Calu3 (cell line): Measurements from ENCODE around the gene ITGA2. TPM values are rescaled to one million over a fixed set of nuclear protein-coding genes. Genes with fewer than 3 reads are reported as not detected.

Experiments
- BruUV-seq: library from RNA; stranded (reverse); fragments of 400-500 nt; replicated peaks from 2 replicates; lab custom pipeline; 2021; lab: Mats Ljungman, UMichigan
- CTCF ChIA-PET: fragments of 300-600 bp; sonication (Branson Sonifier 250); formaldehyde crosslinking; loops from one replicate; lab custom pipeline; 2022; ENCODE audit warnings: antibody characterized with exemption; lab: Charles Lee
- DNase-seq: peaks from one replicate; pipeline ENCODE4 v3.0.0; 2022
- H3K27ac Mint-ChIP-seq: one replicate; pipeline ENCODE4 v1.8.0; 2022; ENCODE audit warnings: mixed read lengths; ENCODE audit not compliant: unreplicated experiment
- H3K27me3 Mint-ChIP-seq: one replicate; pipeline ENCODE4 v1.8.0; 2022; ENCODE audit warnings: mixed read lengths; ENCODE audit not compliant: unreplicated experiment
- H3K36me3 Mint-ChIP-seq: one replicate; pipeline ENCODE4 v1.8.0; 2022; ENCODE audit warnings: mild to moderate bottlenecking, moderate library complexity, mixed read lengths; ENCODE audit not compliant: insufficient read depth, unreplicated experiment
- H3K4me1 Mint-ChIP-seq: one replicate; pipeline ENCODE4 v1.8.0; 2022; ENCODE audit warnings: mild to moderate bottlenecking, low read depth, mixed read lengths; ENCODE audit not compliant: unreplicated experiment
- H3K4me3 Mint-ChIP-seq: one replicate; pipeline ENCODE4 v1.8.0; 2022; ENCODE audit warnings: mild to moderate bottlenecking, low read depth, moderate library complexity, mixed read lengths; ENCODE audit not compliant: unreplicated experiment
- H3K9me3 Mint-ChIP-seq: one replicate; pipeline ENCODE4 v1.8.0; 2022; ENCODE audit warnings: low read depth, mixed read lengths; ENCODE audit not compliant: unreplicated experiment
- intact Hi-C: fragments of 100-400 bp; cut with micrococcal nuclease; formaldehyde crosslinking; loops from one replicate; pipeline ENCODE4 v1.10.0; 2022; ENCODE audit not compliant: unreplicated experiment
- total RNA-seq: library from RNA; stranded (reverse); gene quantifications from 2 replicates; pipeline ENCODE4 v1.2.3, GENCODE V29; 2022
- TF ChIP-seq, protein P1 (sequence below): fragments of 200-600 bp; IDR thresholded peaks from one replicate; pipeline ENCODE4 v1.8.0; 2022; ENCODE audit warnings: antibody characterized with exemption; ENCODE audit not compliant: unreplicated experiment

The ITGA2 gene
- total RNA-seq, 1 experiment from 2014 or later = 91.9 TPM

DNA sequence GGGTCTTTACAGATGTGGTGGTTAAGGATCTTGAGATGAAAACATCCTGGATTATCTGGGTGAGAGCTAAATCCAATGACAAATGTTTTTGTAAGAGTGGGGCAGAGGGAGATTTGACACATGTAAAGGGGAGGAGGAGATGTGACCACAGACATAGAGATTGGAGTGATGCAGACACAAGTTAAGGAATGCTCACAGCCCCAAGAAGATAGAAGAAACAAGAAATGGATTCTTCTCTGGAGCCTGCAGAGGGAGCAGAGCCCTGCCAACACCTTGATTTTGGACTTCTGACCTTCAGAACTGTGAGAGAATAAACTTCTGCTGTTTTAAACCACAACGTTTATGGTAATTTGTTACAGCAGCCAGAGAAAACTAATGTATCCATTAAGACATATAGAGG, 21.7 kb downstream of the ITGA2 start:
- Mint-ChIP-seq H3K4me1 (peaks cover 77% of the 10 kb centered on the region), H3K27ac (peak overlapping the region; percentile 54), H3K4me3 (no peak overlapping the region), H3K27me3 (no peaks in the 10 kb centered on the region), H3K9me3 (peaks cover 4% of the 10 kb centered on the region), H3K36me3 (peaks cover 57% of the 10 kb centered on the region)
- DNase-seq = no peak
- intact Hi-C loops = no loop called here
- no TSS peak for BruUV-seq
- CTCF ChIA-PET = no interaction called here
- TF ChIP-seq, protein P1, sequence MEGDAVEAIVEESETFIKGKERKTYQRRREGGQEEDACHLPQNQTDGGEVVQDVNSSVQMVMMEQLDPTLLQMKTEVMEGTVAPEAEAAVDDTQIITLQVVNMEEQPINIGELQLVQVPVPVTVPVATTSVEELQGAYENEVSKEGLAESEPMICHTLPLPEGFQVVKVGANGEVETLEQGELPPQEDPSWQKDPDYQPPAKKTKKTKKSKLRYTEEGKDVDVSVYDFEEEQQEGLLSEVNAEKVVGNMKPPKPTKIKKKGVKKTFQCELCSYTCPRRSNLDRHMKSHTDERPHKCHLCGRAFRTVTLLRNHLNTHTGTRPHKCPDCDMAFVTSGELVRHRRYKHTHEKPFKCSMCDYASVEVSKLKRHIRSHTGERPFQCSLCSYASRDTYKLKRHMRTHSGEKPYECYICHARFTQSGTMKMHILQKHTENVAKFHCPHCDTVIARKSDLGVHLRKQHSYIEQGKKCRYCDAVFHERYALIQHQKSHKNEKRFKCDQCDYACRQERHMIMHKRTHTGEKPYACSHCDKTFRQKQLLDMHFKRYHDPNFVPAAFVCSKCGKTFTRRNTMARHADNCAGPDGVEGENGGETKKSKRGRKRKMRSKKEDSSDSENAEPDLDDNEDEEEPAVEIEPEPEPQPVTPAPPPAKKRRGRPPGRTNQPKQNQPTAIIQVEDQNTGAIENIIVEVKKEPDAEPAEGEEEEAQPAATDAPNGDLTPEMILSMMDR = no peak

GRCh38 chr5:53011233-53011632, 22.1 kb downstream of the ITGA2 start:
- peak overlapping the region; percentile 54 for H3K27ac Mint-ChIP-seq

GRCh38 chr5:53013857-53014256, 24.7 kb downstream of the ITGA2 start:
- CTCF ChIA-PET = no interaction called here
- H3K27me3 Mint-ChIP-seq = no peaks in the 10 kb centered on the region
- TF ChIP-seq, protein P1 = no peak
- peaks cover 4% of the 10 kb centered on the region for H3K9me3 Mint-ChIP-seq
- no TSS peak for BruUV-seq
- H3K4me3 Mint-ChIP-seq = peak overlapping the region; percentile 16
- peaks cover 82% of the 10 kb centered on the region for H3K4me1 Mint-ChIP-seq
- intact Hi-C loops = no loop called here
- H3K27ac Mint-ChIP-seq = peak overlapping the region; percentile 51
- DNase-seq = no peak
- peaks cover 42% of the 10 kb centered on the region for H3K36me3 Mint-ChIP-seq

More at GRCh38 chr5:53011233-53011632, 22.1 kb downstream of the ITGA2 start:
- intact Hi-C loops = no loop called here
- BruUV-seq = no TSS peak
- H3K4me3 Mint-ChIP-seq = no peak overlapping the region
- CTCF ChIA-PET = no interaction called here
- H3K9me3 Mint-ChIP-seq = peaks cover 4% of the 10 kb centered on the region
- TF ChIP-seq, protein P1 = no peak
- no peak for DNase-seq
- no peaks in the 10 kb centered on the region for H3K27me3 Mint-ChIP-seq
- H3K36me3 Mint-ChIP-seq = peaks cover 57% of the 10 kb centered on the region
- peaks cover 77% of the 10 kb centered on the region for H3K4me1 Mint-ChIP-seq

DNA sequence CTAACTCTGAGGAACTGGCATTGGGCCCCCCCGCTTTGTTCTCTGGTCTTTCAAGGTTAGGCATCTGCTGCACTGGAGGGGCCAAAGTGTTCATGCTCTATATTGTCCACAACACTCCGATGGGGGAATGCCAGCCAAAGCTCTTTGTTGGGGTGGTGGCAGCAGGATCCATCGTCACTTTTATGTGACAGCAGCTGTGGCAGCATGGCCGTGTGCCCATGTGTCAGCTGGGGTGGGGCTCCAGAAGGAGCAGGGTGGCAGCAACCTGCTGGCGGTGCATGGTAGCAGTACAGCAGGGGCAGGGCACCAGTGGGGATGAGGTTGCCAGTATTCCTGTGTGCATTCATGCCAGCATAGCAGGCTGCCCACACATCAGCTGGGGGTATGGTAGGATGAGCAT, 28.2 kb downstream of the ITGA2 start:
- H3K4me3 Mint-ChIP-seq = no peak overlapping the region
- intact Hi-C loops = no loop called here
- CTCF ChIA-PET = no interaction called here
- H3K27me3 Mint-ChIP-seq = no peaks in the 10 kb centered on the region
- H3K27ac Mint-ChIP-seq = no peak overlapping the region
- DNase-seq = no peak
- no TSS peak for BruUV-seq
- peaks cover 32% of the 10 kb centered on the region for H3K36me3 Mint-ChIP-seq
- TF ChIP-seq, protein P1 = no peak
- H3K4me1 Mint-ChIP-seq = peaks cover 59% of the 10 kb centered on the region
- H3K9me3 Mint-ChIP-seq = peaks cover 4% of the 10 kb centered on the region
